K562 (cell line): Measurements from ENCODE around the gene SLC66A2. TPM values are rescaled to one million over a fixed set of nuclear protein-coding genes. Genes with fewer than 3 reads are reported as not detected.

ENCODE experiments used
- ATAC-seq: fragments of 200-7000 bp; cut with Tn5 transposase; 3 replicates; pipeline ENCODE4 v1.9.1; 2020; ENCODE audit warnings: moderate library complexity
- BruUV-seq: library from RNA; stranded (reverse); fragments of 400-500 nt; replicated peaks from 2 replicates; lab custom pipeline; 2021; lab: Mats Ljungman, UMichigan
- CTCF ChIA-PET: fragments of 300-600 bp; formaldehyde crosslinking; extraction: SDS; loops from one replicate; lab custom pipeline; 2021; ENCODE audit warnings: low intra/inter-chr PET ratio; lab: Yijun Ruan, JAX
- POLR2A ChIA-PET: fragments of 300-600, 350-650 bp; sonication (Branson Sonifier 250); formaldehyde crosslinking; extraction: SDS; loops from one replicate; lab custom pipeline; 2021; ENCODE audit warnings: antibody characterized with exemption, inconsistent platforms; lab: Yijun Ruan, JAX
- DNase-seq, 4 experiments: peaks; one replicate each; pipeline versions ENCODE4 v3.0.0 to v3.0.0-alpha.2; 2011 to 2018; ENCODE audit warnings: low spot score in 3 of 4, mixed read lengths in 3 of 4; ENCODE audit errors: extremely low read depth in 1 of 4
- FAIRE-seq: peaks from 2 replicates; lab custom pipeline; 2011; peaks lifted over from hg19 to GRCh38; lab: Jason Lieb, UNC
- H2AFZ ChIP-seq: 2 replicates; pipeline ENCODE4 v1.6.0; 2011; ENCODE audit warnings: low read depth, low read length, control low read depth, inconsistent platforms
- H3K27ac ChIP-seq: fragments of 200-600 bp; 3 replicates; pipeline ENCODE4 v1.8.0; 2011; ENCODE audit warnings: low read depth, mild to moderate bottlenecking, control low read depth, inconsistent platforms, low read length, moderate library complexity, mixed read lengths; ENCODE audit errors: extremely low read depth
- H3K27me3 ChIP-seq, 2 experiments: fragments of 300-600 bp in 1 of 2; 2 replicates in 1 of 2; 3 replicates in 1 of 2; pipeline versions ENCODE4 v1.6.0 to v1.8.0; 2011; ENCODE audit warnings: inconsistent platforms in 2 of 2, low read length in 2 of 2, mild to moderate bottlenecking in 1 of 2, mixed read lengths in 1 of 2, moderate library complexity in 1 of 2; ENCODE audit not compliant: control insufficient read depth in 2 of 2, insufficient read depth in 2 of 2
- H3K36me3 ChIP-seq: fragments of 300-600 bp; 3 replicates; pipeline ENCODE4 v1.8.0; 2011; ENCODE audit warnings: mild to moderate bottlenecking, low read length, inconsistent platforms; ENCODE audit not compliant: control insufficient read depth, insufficient read depth
- H3K4me1 ChIP-seq, 2 experiments: fragments of 200-600 bp in 1 of 2; replicated peaks in 1 of 2; 2 replicates in 1 of 2; 3 replicates in 1 of 2; pipeline versions ENCODE4 v1.5.1 to v1.8.0; 2011; ENCODE audit warnings: inconsistent platforms in 2 of 2, low read length in 2 of 2, mild to moderate bottlenecking in 1 of 2, mixed read lengths in 1 of 2, moderate library complexity in 1 of 2; ENCODE audit not compliant: control insufficient read depth in 2 of 2, insufficient read depth in 2 of 2
- H3K4me2 ChIP-seq: 2 replicates; pipeline ENCODE4 v1.6.1; 2011; ENCODE audit warnings: low read length, control low read depth, inconsistent platforms, mixed read lengths; ENCODE audit not compliant: insufficient read depth
- H3K4me3 ChIP-seq: fragments of 200-600 bp; sonication (generic), shearing (Covaris generic); 2 replicates; pipeline ENCODE4 v1.5.1; 2016; ENCODE audit warnings: control low read depth, inconsistent platforms
- H3K79me2 ChIP-seq: fragments of 200-600 bp; 3 replicates; pipeline ENCODE4 v1.8.0; 2011; ENCODE audit warnings: low read length, inconsistent platforms; ENCODE audit not compliant: control insufficient read depth, insufficient read depth
- H3K9ac ChIP-seq, 2 experiments: 2 replicates each; pipeline versions ENCODE4 v1.6.0 to v1.6.1; 2011; ENCODE audit warnings: low read depth in 2 of 2, low read length in 2 of 2, control low read depth in 1 of 2, inconsistent platforms in 1 of 2, mild to moderate bottlenecking in 1 of 2, mixed read lengths in 1 of 2; ENCODE audit not compliant: insufficient read depth in 1 of 2
- H3K9me1 ChIP-seq: one replicate; pipeline ENCODE4 v1.6.0; 2011; ENCODE audit warnings: inconsistent platforms, mild to moderate bottlenecking, low read length, moderate library complexity; ENCODE audit not compliant: control insufficient read depth, insufficient read depth
- H3K9me3 ChIP-seq: replicated peaks from 2 replicates; pipeline ENCODE4 v1.5.1; 2011; ENCODE audit warnings: low read depth, low read length, inconsistent platforms; ENCODE audit not compliant: control insufficient read depth, insufficient read depth
- H4K20me1 ChIP-seq: replicated peaks from 2 replicates; pipeline ENCODE4 v1.6.1; 2011; ENCODE audit warnings: low read length, inconsistent platforms, mixed read lengths; ENCODE audit not compliant: control insufficient read depth, insufficient read depth
- ARID1B ChIP-seq: fragments of 450-650 bp; IDR thresholded peaks from 2 replicates; pipeline ENCODE4 v1.6.1; 2016; ENCODE audit warnings: antibody characterized with exemption, mild to moderate bottlenecking, inconsistent platforms
- ATF2 ChIP-seq: sonication (generic); formaldehyde crosslinking; IDR thresholded peaks from 2 replicates; pipeline ENCODE4 v1.8.1; 2022; ENCODE audit warnings: missing genetic modification reagents
- CEBPZ ChIP-seq: fragments of 150-350 bp; IDR thresholded peaks from 2 replicates; pipeline ENCODE4 v1.6.1; 2014; ENCODE audit warnings: low read depth, mild to moderate bottlenecking, low read length, borderline replicate concordance
- CREB3L1 ChIP-seq: fragments of 450-650 bp; IDR thresholded peaks from 2 replicates; pipeline ENCODE4 v1.6.1; 2014; ENCODE audit warnings: low read depth, mild to moderate bottlenecking, moderate library complexity, borderline replicate concordance
- GABPA ChIP-seq: fragments of 200-800 bp; sonication (Bioruptor generic); conservative IDR thresholded peaks from 2 replicates; pipeline ENCODE4 v1.6.1; 2016; ENCODE audit warnings: low read depth, missing genetic modification characterization, missing compliant biosample characterization
- MEF2A ChIP-seq: IDR thresholded peaks from 2 replicates; pipeline ENCODE4 v1.6.1; 2011; ENCODE audit warnings: low read depth, mild to moderate bottlenecking, low read length, moderate library complexity; ENCODE audit not compliant: control insufficient read depth
- MNT ChIP-seq, 2 experiments: fragments of 450-650 bp; conservative IDR thresholded peaks; 2 replicates each; pipeline ENCODE4 v1.6.1; 2017; ENCODE audit warnings: mild to moderate bottlenecking in 2 of 2, moderate library complexity in 2 of 2
- SP2 ChIP-seq: IDR thresholded peaks from 2 replicates; pipeline ENCODE4 v1.6.1; 2011; ENCODE audit warnings: mild to moderate bottlenecking, low read depth, low read length, moderate library complexity; ENCODE audit not compliant: poor library complexity, severe bottlenecking; ENCODE audit errors: extremely low read depth
- TFAP4 ChIP-seq: sonication (generic); formaldehyde crosslinking; IDR thresholded peaks from 2 replicates; pipeline ENCODE4 v1.8.0; 2022; ENCODE audit warnings: missing genetic modification reagents, mild to moderate bottlenecking, moderate library complexity, borderline replicate concordance
- ZNF197 ChIP-seq: fragments of 200-800 bp; sonication (Bioruptor generic); IDR thresholded peaks from 2 replicates; pipeline ENCODE4 v1.6.1; 2016; ENCODE audit warnings: low read depth, missing genetic modification characterization, missing compliant biosample characterization
- WGBS: fragments of 100-300 bp; shearing (Covaris generic); methylation state at CpG from one replicate; pipeline ENCODE4 v1.1.6; 2016; ENCODE audit warnings: low coverage, mixed read lengths; ENCODE audit not compliant: insufficient coverage; ENCODE audit errors: missing lambda C conversion rate; 5-methylcytosine and 5-hydroxymethylcytosine counted together
- in situ Hi-C: fragments of 300-500 bp; cut with MboI; formaldehyde crosslinking; loops from 4 replicates; pipeline ENCODE4 v1.15.0; 2018; ENCODE audit warnings: inconsistent platforms, mixed read lengths
- intact Hi-C: fragments of 100-400 bp; cut with micrococcal nuclease; formaldehyde crosslinking; loops from 2 replicates; pipeline ENCODE4 v1.14.2; 2022
- polyA plus RNA-seq, 8 experiments: library from polyadenylated mRNA; depleted of rRNA in 4 of 8; stranded (reverse) in 5 of 8; unstranded in 3 of 8; fragments of >200 nt; fragmentation: Nextera tagmentation in 2 of 8; fragmentation: Illumina TruSeq in 1 of 8; extraction: Ambion mirVana in 2 of 8; extraction: Trizol in 1 of 8; gene quantifications; 2 replicates each; pipeline versions ENCODE4 v1.2.1 to v1.2.3, GENCODE V29; 2011 to 2014; ENCODE audit warnings: inconsistent platforms in 1 of 8, missing spikeins in 1 of 8
- total RNA-seq, 7 experiments: library from RNA; depleted of rRNA in 6 of 7; stranded (reverse); fragments of >200 nt in 6 of 7; fragmentation: Illumina TruSeq in 2 of 7; extraction: Trizol in 2 of 7; gene quantifications; 2 replicates each; pipeline versions ENCODE4 v1.2.1 to v1.2.3, GENCODE V29; 2011 to 2021; ENCODE audit warnings: low replicate concordance in 1 of 7

The SLC66A2 gene
- total and polyA plus RNA-seq, 9 of the 15 experiments (the other 6 are each of a cell fraction or from before 2014, with no cell fraction given): 0.25 to 17.5 (median 5.6) TPM

- DNase-seq: no peak
- Histone ChIP-seq H4K20me1 (no peaks in the 10 kb centered on the region), H3K4me2 (no peak overlapping the region), H3K9ac (no peak overlapping the region), H3K4me3 (no peak overlapping the region), H3K9me3 (no peaks in the 10 kb centered on the region; the same call in 1 of the 2 replicates), H3K27ac (no peak overlapping the region), H3K27me3 (no peaks in the 10 kb centered on the region), H2AFZ (no peak overlapping the region), H3K4me1 (no peaks in the 10 kb centered on the region), H3K36me3 (no peaks in the 10 kb centered on the region), H3K9me1 (no peaks in the 10 kb centered on the region), H3K79me2 (no peaks in the 10 kb centered on the region)
- WGBS: 13% methylated on average over 5 of the region's 5 CpGs
- no peak for ATAC-seq
- no peak for FAIRE-seq
- ChIA-PET CTCF (interaction anchor here (0.6 kb wide), 1 partner anchor 270 kb away, joined by 3 read pairs; no protein-coding TSS in a partner anchor), POLR2A (no interaction called here)
- in situ Hi-C loops (no loop called here), intact Hi-C loops (no loop called here)
- no TSS peak for BruUV-seq
- TF ChIP-seq ATF2: no peak
- TF ChIP-seq MNT (conservative IDR thresholded peaks at IDR 0.05): no peak
- no peak for TF ChIP-seq CREB3L1
- no peak for TF ChIP-seq GABPA (tag)
- TF ChIP-seq ZNF197 (CRISPR knock-in tag): no peak
- TF ChIP-seq SP2: no peak
- TF ChIP-seq ARID1B: no peak
- no peak for TF ChIP-seq CEBPZ
- no peak for TF ChIP-seq TFAP4
- no peak for TF ChIP-seq MEF2A
These were observed 60.8 kb downstream of the SLC66A2 start for GRCh38 chr18:79890674-79891073.
